SIG-M5 treated with dmso at 0.1 percent for 504 hours (cell line): ENCODE measurements around the gene CLPTM1.

Source experiments
- DNase-seq: peaks from one replicate; lab custom pipeline; 2025; ENCODE audit not compliant: unreplicated experiment; lab: John Stamatoyannopoulos, UW

Gene CLPTM1

GRCh38 chr19:45008552-45008951 lies 53.4 kb downstream of the CLPTM1 start:
- no peak for DNase-seq

GRCh38 chr19:45009625-45010255 lies 54.6 kb downstream of the CLPTM1 start:
- no peak for DNase-seq

- DNase-seq, result no peak
These were observed 55.1 kb downstream of the CLPTM1 start for GRCh38 chr19:45010306-45010705.

GRCh38 chr19:45011959-45012358 lies 56.8 kb downstream of the CLPTM1 start:
- no peak for DNase-seq

- DNase-seq, result peak; percentile 66
These were observed 61.5 kb downstream of the CLPTM1 start for GRCh38 chr19:45016388-45017314.

- DNase-seq, result no peak
These were observed 64.0 kb downstream of the CLPTM1 start for GRCh38 chr19:45019187-45019586.

- DNase-seq, result no peak
These were observed 64.9 kb downstream of the CLPTM1 start for GRCh38 chr19:45020071-45020470.

GRCh38 chr19:45021971-45022370 lies 66.8 kb downstream of the CLPTM1 start:
- no peak for DNase-seq

- no peak for DNase-seq
These were observed 67.9 kb downstream of the CLPTM1 start for GRCh38 chr19:45023048-45023447.

- DNase-seq, result no peak
These were observed 70.1 kb downstream of the CLPTM1 start for GRCh38 chr19:45025264-45025663.

- no peak for DNase-seq
These were observed 72.2 kb downstream of the CLPTM1 start for GRCh38 chr19:45027371-45027770.

- no peak for DNase-seq
These were observed 75.6 kb downstream of the CLPTM1 start for GRCh38 chr19:45030825-45031224.

- no peak for DNase-seq
These were observed 77.2 kb downstream of the CLPTM1 start for GRCh38 chr19:45032421-45032820.

GRCh38 chr19:45035755-45036154 lies 80.6 kb downstream of the CLPTM1 start:
- DNase-seq, result no peak

- no peak for DNase-seq
These were observed 82.4 kb downstream of the CLPTM1 start for GRCh38 chr19:45037393-45038169.

GRCh38 chr19:45038931-45039893 lies 84.0 kb downstream of the CLPTM1 start, which contains the start of gene CLASRP:
Gene CLASRP, plus strand, starts transcription at chr19:45039045. Its CDS starts 1,168 bp downstream, at chr19:45040213.
- peak; percentile 84 for DNase-seq

GRCh38 chr19:45040059-45040771 lies 85.0 kb downstream of the CLPTM1 start:
- DNase-seq, result peak; percentile 84

GRCh38 chr19:45041125-45041524 lies 85.9 kb downstream of the CLPTM1 start:
- no peak for DNase-seq
